Umbilical cord (tissue), 2 donors: ENCODE results near the gene SLC6A11. TPM values are rescaled to one million over a fixed set of nuclear protein-coding genes. Genes with fewer than 3 reads are reported as not detected.
A peak's percentile ranks its signal among the peaks of the same experiment; 100 is the strongest.

Source experiments
- DNase-seq: peaks from one replicate; pipeline ENCODE4 v3.0.0-alpha.2; 2015; ENCODE audit warnings: low spot score
- total RNA-seq: library from RNA; depleted of rRNA; stranded (reverse); fragments of >200 nt; gene quantifications from one replicate; pipeline ENCODE4 v1.2.3, GENCODE V29; 2014; ENCODE audit warnings: low replicate concordance; ENCODE audit not compliant: insufficient read depth

The SLC6A11 gene
- total RNA-seq, 1 donor from 2014 or later, result 1.4 TPM

DNA sequence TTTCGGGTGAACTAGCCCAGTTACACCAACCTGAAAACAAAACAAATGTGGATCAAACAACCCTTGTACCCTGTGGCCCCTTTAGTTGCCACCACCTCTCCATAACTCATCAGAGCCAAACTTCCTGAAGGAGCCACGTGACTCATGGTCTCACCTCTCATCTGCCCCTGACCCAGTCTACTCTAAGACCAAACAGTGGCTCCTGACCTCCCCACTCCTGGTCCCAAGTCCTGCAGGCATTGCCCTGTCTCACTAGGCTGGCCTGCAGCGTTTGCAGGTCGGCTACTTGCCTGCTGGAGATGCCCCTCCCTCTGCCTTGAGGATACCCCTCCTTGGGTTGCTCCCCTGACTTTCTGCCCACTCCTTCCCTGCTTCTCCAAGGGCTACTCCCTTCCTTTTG lies 23.1 kb downstream of the SLC6A11 start:
- no peak for DNase-seq

DNA sequence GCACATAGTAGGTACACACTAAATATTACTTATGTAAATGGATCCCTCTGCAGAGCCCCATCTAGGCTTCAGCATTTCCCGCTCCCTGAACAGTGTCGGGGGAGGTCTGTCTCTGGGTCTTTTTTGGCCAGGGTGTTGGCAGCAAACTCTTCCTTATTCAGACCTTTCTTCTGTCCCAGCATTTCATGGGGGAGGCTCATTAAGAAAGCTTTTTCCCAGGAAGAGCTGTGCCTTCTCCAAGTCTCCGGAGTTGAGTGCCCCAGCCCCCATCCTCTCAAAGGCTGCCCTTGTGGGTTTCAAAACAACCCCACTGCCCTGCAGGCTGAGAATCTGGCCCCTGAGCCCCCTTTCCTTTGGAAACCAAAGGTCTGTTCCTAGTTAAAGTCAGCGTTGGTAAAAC lies 25.1 kb downstream of the SLC6A11 start:
- DNase-seq, result no peak

DNA sequence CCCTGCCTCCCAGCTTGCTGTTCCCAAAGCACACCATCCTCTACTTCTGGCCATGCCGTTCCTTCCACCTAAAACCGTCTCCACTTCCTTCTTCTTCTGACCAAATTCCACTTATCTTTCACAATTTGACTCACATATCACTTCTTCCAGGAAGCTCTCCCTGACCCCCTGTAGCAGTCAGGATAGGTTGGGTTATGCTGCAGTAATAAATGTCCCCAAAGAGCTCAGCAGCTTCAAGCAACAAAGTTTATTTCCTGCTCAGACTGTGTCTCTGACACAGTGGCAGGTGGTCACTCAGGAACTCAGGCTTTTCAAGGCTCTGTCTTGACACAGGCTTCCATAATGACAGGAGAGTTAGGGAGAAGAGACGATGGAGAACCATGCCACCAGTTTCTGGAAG lies 27.4 kb downstream of the SLC6A11 start:
- DNase-seq, result no peak

DNA sequence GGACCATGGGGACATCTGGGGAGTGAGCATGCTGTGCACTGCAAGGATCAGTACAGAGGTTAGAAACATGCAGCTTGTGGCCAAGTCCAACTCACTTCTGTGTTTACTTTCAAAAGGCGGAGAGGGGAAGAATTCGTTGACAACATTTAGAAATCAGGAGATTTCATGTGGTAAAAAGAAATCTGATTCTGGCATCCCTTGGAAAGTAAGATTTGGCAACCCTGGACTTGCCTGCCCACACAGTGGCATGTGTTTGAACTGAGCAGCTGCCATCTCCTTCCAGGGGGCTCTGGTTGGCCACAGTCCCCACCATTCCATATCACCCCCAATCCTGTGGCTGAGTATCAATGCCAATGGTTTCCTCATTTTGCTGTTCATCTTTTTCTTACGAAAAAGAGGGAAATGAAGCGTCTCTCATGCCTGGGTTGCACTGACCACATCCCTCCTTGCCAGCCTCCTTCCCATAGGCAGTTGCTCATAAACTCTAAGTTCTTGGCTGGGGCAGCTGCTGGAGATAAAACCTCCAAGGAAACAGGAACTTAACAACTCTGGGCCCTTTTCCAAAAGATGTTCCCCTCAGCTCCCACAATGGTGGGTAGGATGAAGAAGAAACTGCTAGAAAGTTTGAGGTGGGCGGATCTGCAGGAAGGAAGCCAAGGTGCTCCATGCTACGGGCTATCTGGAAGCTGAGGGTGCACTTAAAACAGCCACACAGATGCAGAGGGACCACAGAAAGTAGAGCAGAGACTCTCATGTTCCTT lies 29.2 kb downstream of the SLC6A11 start:
- DNase-seq, result peak; percentile 13

DNA sequence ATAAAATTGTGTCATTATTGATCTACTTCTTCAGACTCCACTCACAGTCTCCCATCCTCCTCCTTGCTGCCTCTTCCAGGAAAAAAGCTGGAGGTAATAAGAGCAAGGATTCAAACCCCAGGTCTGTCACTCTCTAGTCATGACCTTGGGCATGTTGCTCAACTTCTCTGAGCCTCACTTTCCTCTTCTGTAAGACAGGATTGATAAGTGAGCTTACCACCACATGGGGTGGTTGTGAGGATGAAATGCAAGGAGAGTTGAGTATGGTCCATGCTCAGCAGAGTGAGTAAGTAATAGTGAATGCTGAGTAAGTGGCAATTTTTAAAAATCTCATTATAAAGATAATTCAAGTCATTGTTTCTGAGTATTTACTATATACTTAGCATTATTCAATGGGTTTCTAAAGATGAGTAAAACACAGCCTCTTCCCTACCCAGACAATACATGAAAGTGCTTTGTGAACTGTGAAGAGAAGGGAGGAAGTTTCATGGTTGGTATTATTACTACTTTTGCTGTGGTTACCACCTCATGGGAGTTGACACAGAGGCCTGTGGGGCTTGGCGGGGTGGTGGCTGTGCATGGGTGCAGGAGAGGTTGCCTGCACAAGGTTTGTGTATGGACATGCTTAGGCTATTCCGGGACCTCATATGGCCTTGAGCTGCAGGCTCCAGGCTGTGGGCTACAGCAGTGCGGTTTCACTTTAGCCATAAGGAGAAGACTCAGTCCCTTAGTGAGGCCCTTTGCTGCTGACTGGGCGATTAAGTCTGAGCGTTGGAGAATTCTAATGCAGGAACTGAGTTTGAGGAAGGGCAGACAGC lies 30.0 kb downstream of the SLC6A11 start:
- DNase-seq, result peak; percentile 46

DNA sequence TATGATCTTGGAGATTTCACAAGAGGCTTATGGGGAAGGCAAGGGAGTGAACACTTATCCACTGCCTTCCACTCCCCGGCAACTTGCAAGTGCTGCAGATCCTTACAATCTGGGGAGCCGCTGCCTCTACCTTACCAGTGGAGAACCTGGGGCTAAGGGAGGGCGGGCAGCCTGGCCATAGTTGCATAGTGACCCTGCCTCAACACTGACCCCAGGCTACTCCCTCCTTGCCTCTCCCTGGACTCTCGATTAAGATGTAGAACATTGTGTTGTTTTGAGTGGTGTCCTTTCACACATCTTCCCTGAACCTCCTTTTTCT lies 30.6 kb downstream of the SLC6A11 start:
- DNase-seq, result no peak

DNA sequence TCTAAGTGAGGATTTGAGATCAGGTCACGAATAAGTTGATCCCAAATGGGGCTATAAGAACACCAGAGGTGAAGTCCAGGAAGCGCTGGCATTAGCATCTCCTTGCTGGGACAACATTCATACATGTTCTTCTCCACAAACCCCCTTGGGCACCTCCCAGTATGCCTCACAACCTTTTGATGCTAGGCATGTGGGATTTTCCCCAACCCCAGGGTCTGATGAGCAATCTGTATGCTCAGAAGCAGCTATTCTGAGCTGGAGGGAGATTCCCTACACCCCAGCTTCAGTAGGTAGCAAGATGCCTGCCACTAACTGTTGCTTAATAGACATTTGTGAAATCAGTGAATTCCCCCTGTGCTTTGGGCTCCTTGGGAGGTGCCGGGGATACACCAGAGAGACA lies 32.2 kb downstream of the SLC6A11 start:
- no peak for DNase-seq

DNA sequence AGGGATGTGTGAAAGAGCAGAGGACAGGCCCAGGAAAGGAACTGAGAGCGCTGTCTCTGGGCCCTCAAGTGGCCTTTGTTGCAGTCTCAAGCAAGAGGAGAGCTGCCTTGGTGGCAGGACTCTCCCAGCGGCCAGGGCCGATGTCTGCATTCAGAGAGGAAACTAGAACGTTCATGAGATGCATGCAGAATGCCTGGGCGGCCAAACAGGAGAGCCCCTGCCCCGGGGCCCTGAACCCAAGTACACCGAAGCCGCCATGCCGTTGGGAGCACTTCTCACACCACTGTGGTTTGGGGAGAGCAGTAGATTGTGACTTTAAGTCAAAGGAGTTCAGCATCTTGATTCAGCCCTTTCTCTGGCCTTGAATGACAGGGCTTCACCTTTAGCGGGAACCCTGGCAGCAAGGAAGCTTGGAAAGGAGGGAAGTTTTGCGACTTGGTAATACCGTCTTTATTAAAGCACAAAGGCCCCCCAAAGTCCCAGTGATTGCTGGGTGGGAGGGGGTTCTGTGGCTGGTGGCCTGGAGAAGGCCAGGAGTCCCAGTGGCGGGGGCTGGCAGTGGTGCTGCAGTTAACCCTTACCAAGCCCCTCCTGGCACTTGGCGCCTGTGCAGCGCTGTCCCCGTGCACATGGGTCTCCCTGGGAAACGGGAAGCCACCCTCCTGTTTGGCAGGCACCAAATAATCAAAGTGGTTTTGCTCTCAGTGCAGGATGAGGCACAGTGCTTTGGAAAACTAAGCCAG lies 36.2 kb downstream of the SLC6A11 start:
- DNase-seq, result no peak

DNA sequence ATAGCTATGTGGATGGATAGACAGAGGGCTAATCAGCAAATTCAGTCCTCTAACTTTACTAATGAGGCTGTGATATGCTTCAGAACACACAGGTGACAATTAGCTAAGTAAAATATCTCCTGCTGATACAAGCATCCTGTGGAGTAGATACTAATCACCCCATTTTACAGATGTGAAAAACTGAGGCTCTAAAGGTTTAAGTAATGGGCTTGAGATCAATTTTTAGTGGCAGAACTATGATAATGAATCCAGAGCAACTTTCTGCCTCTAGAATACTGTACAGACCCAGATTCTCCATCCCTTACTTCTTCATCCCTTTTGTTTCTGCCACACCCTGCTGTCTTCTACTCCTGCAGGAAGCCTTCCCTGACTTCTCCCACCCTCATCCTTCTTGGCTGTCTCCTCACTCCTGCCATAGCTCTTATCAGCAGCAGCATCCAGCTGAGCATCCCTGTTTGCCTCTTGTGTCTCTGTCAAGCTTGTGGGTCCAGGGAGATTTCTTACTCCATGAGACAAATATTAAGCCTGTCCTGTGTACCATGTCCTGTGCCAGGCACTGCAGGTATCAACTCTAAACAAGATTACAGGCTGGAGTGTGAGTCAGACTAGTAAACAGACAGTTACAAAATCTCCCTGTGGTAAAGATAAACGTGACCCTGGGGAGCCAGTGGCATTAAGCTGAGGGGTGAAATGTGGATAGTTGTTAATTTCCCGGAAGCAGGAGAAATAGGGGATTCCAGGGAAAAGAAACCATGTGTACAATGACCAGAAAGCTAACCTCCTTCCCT lies 39.2 kb downstream of the SLC6A11 start:
- DNase-seq, result no peak

DNA sequence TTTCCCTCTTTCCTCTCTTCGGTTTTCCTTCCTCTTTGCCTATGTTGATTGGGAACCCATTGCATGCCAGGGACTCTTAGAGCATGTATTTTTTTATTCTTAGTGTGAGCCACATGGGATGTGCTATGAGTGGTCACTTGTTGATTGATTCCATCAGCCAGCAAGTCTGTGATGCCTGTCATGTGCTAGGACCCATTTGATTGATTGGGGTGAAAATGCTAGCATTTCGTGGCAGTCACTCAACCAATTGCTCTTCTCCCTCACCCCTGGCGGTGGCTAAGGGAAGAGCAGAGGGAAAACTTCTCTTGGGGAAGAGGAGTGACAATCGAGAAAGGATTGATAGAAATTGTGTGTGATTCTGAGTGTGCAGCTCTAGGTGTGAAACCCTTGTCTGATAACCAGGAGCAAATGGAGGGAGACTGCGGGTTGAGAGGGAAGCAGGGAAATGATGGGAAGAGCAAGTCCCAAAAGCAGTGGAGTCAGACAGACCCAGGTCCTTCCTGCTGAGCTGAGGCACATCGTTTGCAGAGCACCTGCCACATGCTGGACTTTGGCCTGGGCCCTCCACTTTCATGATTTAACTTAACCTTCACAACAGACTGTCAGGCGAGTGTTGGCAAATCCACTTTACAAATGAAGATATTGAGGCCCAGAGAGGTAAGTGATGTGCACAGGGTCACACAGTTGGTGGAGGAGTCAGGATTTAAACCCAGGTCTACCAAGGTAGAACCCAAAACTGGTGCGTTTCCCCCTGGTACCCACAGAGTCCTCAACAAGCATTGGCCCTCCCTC lies 40.0 kb downstream of the SLC6A11 start:
- no peak for DNase-seq

DNA sequence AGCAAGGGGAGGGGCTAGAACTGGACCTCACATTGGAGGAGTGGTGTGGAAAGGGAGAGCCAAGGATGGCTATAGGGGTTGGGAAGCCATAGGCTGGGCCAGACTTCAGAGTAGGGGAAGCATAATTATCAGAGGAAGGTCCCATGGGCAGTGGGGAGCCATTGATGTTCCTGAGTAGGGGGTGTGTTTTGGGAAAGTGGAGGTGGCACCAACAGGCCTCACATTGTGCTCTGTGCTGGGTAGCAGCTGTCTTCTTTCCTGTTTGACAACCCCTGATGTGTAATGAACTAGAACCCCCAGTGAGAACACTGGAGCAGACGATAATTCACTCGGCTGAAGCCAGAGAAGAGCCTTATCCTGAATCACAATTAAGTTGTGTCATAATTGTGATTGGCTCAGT lies 41.2 kb downstream of the SLC6A11 start:
- DNase-seq, result no peak

DNA sequence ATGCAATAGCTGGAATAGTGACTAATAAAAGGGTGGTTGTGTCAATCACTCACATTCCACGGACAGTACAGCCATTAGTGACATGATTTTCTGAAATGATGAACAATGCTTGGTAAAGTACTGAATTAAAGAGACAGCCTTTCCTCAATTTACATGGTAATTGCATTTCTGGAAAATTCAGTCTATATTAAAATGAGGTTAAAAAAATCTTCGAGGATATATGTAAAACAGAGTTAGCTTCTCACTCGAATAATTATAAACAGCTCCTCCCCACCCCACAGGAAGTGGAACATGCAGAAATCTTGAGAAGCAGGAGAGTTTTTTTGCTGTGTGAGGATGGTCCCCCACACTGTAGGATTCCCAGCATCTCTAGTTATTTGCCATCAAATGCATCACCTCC lies 42.1 kb downstream of the SLC6A11 start:
- no peak for DNase-seq

DNA sequence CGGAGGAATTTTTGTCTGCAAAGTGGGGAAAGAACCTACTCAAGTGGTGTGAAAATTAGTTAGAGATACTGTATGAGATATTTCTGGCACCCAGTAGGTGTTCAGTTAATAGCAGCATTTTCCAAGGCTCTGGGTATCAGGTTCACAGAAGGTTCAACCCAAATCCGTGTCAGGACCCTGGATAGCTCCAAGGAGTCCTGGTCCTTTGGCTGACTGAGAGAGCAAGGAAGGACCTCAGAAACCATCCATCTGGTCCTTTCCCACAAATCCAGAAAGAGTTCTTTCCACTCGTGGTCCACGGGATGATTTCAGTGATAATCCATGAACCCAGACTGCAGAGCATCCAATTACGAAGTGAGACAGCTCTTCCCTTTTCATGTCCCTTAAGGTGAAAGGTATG lies 51.4 kb downstream of the SLC6A11 start:
- DNase-seq, result peak; percentile 10

DNA sequence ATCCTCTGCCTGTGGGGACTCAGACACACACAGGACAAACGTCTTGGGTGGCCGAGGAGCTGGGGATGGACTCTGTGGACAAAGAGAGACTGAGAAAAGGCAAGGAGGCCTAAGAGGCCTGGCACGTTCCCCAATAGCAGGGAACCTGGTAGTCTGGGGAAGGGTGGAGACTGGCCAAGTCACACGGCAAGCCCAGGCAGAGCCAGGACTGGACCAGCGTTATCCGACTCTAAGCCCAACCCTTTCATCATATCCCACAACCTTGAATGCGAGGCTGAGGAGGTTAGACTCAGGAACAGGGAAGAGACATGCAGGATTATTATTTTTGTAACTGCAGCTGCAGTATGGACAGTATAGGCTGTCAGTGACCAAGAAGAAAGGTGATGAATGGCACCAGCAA lies 53.4 kb downstream of the SLC6A11 start:
- no peak for DNase-seq

DNA sequence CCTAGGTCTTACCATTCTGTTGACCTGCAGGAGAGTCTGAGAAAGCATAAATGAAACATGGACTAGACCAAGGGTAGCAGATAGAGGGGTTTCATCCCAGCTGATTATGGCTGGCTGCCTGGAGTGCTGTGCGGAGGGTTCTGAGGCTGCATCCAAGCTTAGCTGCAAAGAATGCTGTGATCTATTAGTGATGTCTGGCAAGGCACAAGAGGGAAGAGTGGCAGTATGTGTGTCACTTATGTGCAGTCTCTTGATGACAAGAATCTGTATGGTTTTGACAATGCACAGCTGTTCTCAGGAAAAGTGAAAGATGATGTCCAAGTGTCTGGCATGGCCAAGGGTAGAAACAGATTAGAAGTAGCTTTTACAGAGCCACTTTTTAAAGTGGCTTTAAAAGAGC lies 54.3 kb downstream of the SLC6A11 start:
- no peak for DNase-seq

DNA sequence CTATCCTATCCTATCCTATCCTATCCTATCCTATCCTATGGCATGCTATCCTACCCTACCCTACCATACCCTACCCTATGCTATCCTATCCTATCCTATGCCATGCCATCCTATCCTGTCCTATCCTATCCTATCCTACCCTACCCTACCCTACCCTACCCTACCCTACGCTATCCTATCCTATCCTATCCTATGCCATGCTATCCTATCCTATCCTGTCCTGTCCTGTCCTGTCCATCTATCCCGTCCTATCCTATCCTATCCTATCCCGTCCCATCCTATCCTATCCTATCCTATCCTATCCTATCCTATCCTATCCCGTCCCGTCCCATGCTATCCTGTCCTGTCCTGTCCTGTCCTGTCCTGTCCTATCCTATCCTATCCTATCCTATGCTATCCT lies 57.4 kb downstream of the SLC6A11 start:
- no peak for DNase-seq

DNA sequence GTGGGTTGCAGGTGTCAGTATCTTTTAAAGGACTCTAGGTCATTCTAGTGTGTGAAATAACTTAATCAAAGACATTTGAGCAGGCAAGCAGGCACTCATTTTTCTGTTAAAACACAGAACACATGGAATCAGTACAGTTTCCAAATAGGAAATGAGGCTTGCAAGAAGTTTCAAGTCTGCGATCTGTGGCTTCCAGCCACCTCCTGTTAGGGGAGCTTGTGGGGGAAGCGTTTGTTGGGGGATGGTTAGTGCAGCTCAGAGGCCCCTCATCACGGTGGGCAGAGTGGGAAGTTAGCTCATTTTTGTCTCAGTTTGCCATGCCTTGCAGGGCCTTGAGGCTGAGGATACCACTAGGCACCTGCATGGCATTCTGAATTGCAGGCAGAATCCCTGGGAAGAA lies 59.9 kb downstream of the SLC6A11 start:
- no peak for DNase-seq

DNA sequence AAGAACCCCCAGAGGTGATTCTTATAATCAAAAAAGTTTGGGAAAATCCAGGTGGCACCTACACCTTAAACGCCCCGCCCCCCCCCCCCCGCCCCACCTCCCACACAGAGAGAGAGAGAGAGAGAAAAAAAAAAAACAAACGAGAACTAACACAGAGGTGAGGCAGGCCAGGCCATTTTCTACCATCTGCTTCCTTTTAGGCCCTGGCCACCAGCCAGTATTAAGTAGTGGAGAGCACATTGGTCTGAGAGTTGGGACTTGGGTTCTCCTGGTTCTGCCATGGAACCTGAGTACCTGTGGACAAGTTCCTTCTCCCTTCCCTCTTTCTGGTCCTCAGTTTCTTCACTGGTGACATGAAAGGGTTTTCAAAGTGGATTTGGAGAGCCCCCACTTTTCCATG lies 60.6 kb downstream of the SLC6A11 start:
- no peak for DNase-seq

DNA sequence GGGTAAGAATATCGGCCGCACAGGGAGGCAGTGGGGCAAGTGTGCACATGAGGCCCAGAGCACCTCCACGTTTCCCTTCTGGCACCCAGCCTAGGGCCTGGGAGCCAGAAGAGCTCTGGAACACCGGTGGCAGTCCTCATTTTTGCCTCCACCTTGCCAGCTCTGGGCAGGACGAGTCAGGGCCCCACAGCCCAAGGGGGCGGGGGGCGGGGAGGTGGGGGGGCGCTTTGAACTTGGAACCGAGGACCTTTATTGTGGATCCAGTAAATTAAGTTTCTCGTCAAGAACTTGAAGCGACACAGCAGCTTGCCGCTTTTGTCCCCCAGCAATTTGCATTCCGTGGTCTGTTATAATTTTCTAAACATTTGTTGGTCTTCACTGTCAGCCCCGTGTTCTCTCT lies 66.8 kb downstream of the SLC6A11 start:
- DNase-seq, result no peak

DNA sequence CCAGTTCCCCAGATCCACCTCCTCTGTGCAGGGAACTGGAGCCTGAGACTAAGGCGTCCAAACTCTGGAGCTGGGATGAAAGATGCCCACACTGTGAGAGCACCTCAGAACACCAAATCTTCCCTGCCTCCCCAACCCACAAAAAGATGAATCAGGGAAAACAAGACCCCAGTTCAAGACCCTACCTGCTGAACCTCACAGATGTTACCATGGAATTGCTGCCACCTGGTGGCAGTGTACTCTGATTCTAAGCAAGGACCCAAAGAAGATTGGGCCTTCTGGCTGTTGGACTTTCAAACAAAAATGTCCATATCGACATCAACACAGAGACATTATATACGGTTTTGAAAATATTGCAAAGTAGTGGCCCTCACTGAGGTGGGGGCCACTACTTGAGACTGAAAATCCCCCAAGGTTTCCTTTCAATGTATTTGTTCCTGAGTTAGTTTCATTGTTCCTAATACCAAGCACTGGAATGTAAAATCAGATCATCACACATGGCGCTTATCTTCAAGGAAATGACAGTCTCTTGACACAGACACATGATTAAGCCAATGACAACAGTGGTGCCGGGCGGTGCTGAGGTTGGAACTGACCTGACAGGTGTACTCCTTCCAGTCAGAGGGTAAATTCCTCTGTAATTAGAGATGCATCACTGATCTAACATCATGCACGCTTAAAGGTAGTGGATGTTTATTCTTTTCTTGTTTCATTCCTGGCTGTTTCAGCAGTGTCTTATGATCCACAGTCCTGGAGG lies 67.6 kb downstream of the SLC6A11 start:
- peak; percentile 3 for DNase-seq
